PC-3 (cell line): ENCODE results near the gene IFNL1.

ENCODE experiments used
- CTCF ChIP-seq: fragments of 300-600 bp; sonication (generic); conservative IDR thresholded peaks from 2 replicates; pipeline ENCODE4 v1.5.1; 2017; ENCODE audit warnings: antibody characterized with exemption, low read depth, mild to moderate bottlenecking, low read length
- EZH2 ChIP-seq: fragments of 300-600 bp; sonication (generic); IDR thresholded peaks from one replicate; pipeline ENCODE4 v1.6.1; 2017; ENCODE audit warnings: antibody characterized with exemption, mild to moderate bottlenecking, low read length; ENCODE audit not compliant: unreplicated experiment
- EZH2phosphoT487 ChIP-seq: fragments of 300-600 bp; sonication (generic); IDR thresholded peaks from 2 replicates; pipeline ENCODE4 v1.6.1; 2018; ENCODE audit warnings: mild to moderate bottlenecking, antibody characterized with exemption, low read length, borderline replicate concordance

- TF ChIP-seq CTCF = no peak
- TF ChIP-seq EZH2phosphoT487 = no peak
- no peak for TF ChIP-seq EZH2
Measured at GRCh38 chr19:39304185-39304513, 7.9 kb downstream of the IFNL1 start.
